Stimulated activated CD8-positive, alpha-beta memory T cell treated with anti-CD3 and anti-CD28 coated beads, Interleukin-7, amount 100 ng/mL, for 1 hour (primary cell): Measurements from ENCODE around the gene PEX14.
"Not testable (repeated sequence)": the region's sequence is repeated elsewhere in the genome, so short reads cannot be mapped to it uniquely, and the experiment has no call there.

ENCODE experiments used
- DNase-seq, 2 donors: peaks; one replicate each; pipeline ENCODE4 v3.0.0-alpha.2; 2020; ENCODE audit warnings: low read depth in 2 of 2

The PEX14 gene

GRCh38 chr1:10474613-10475507, at the start of gene PEX14:
TSS of gene PEX14 (plus strand) at chr1:10474950. CDS start at chr1:10474967, 17 bp downstream.
- DNase-seq: peak; percentile 52 to 65

GRCh38 chr1:10425826-10426534, 48.8 kb upstream of the PEX14 start:
- DNase-seq: not testable (repeated sequence)

GRCh38 chr1:10426535-10426848, 48.3 kb upstream of the PEX14 start:
- not testable (repeated sequence) for DNase-seq

GRCh38 chr1:10428984-10429383, 45.8 kb upstream of the PEX14 start:
- DNase-seq: no peak

GRCh38 chr1:10429868-10430215, 44.9 kb upstream of the PEX14 start:
- no peak for DNase-seq

- peak; percentile 85 to 90 for DNase-seq
Measured at GRCh38 chr1:10430216-10431069, 44.3 kb upstream of the PEX14 start, which contains the start of gene CENPS. TSS of gene CENPS (plus strand) at chr1:10430433. CDS start at chr1:10430518, 85 bp downstream.

GRCh38 chr1:10431070-10431730, 43.5 kb upstream of the PEX14 start:
- DNase-seq: no peak

GRCh38 chr1:10432910-10433700, 41.6 kb upstream of the PEX14 start:
- no peak for DNase-seq

- no peak for DNase-seq
Measured at GRCh38 chr1:10433790-10434189, 41.0 kb upstream of the PEX14 start.

- DNase-seq: no peak
Measured at GRCh38 chr1:10434590-10434989, 40.2 kb upstream of the PEX14 start.

- no peak for DNase-seq
Measured at GRCh38 chr1:10437052-10437451, 37.7 kb upstream of the PEX14 start.

- DNase-seq: no peak
Measured at GRCh38 chr1:10438677-10439163, 36.0 kb upstream of the PEX14 start.

- no peak for DNase-seq
Measured at GRCh38 chr1:10440305-10440704, 34.4 kb upstream of the PEX14 start.

- DNase-seq: no peak
Measured at GRCh38 chr1:10440794-10441193, 34.0 kb upstream of the PEX14 start.

- DNase-seq: no peak
Measured at GRCh38 chr1:10444248-10444647, 30.5 kb upstream of the PEX14 start.

- no peak for DNase-seq
Measured at GRCh38 chr1:10444795-10445397, 29.9 kb upstream of the PEX14 start.

GRCh38 chr1:10446790-10447422, 27.8 kb upstream of the PEX14 start:
- no peak for DNase-seq

- no peak for DNase-seq
Measured at GRCh38 chr1:10449751-10450150, 25.0 kb upstream of the PEX14 start, which contains the start of gene CORT. TSS of gene CORT (plus strand) at chr1:10450031. CDS start at chr1:10450224, 193 bp downstream.

GRCh38 chr1:10450156-10450814, 24.5 kb upstream of the PEX14 start:
- no peak for DNase-seq
